Upper lobe of left lung (tissue), 6 donors: ENCODE measurements around the gene TACC2. TPM values are rescaled to one million over a fixed set of nuclear protein-coding genes. Genes with fewer than 3 reads are reported as not detected.
A peak's percentile ranks its signal among the peaks of the same experiment; 100 is the strongest.
"Not testable (repeated sequence)": the region's sequence is repeated elsewhere in the genome, so short reads cannot be mapped to it uniquely, and the experiment has no call there.

Experiments
- ATAC-seq, 2 donors: fragments of 200-7000 bp; cut with Tn5 transposase; one replicate each; pipeline ENCODE4 v1.9.1; 2022; ENCODE audit warnings: mild to moderate bottlenecking in 2 of 2, moderate library complexity in 2 of 2; ENCODE audit not compliant: low FRiP score in 2 of 2
- DNase-seq, 2 donors: peaks; one replicate each; pipeline ENCODE4 v3.0.0-alpha.2; 2019 to 2020
- H3K27ac ChIP-seq, 4 donors: fragments of 200-600 bp; sonication (generic); one replicate each; pipeline ENCODE4 v1.5.1; 2016 to 2019
- H3K27me3 ChIP-seq, 4 donors: fragments of 200-600 bp; sonication (generic); one replicate each; pipeline ENCODE4 v1.5.1; 2017 to 2019
- H3K36me3 ChIP-seq, 4 donors: fragments of 200-600 bp; sonication (generic); one replicate each; pipeline ENCODE4 v1.5.1; 2016 to 2019
- H3K4me1 ChIP-seq, 4 donors: fragments of 200-600 bp; sonication (generic); one replicate each; pipeline ENCODE4 v1.5.1; 2018 to 2019
- H3K4me3 ChIP-seq, 4 donors: fragments of 200-600 bp; sonication (generic); one replicate each; pipeline ENCODE4 v1.5.1; 2017 to 2019; ENCODE audit warnings: mild to moderate bottlenecking in 2 of 4, moderate library complexity in 1 of 4
- H3K9me3 ChIP-seq, 4 donors: fragments of 200-600 bp; sonication (generic); one replicate each; pipeline ENCODE4 v1.5.1; 2018 to 2019
- CTCF ChIP-seq, 6 experiments: fragments of 450-650 bp in 4 of 6; fragments of 200-600 bp in 2 of 6; sonication (generic) in 2 of 6; IDR thresholded peaks; one replicate each; pipeline ENCODE4 v1.5.1; 2016 to 2019; ENCODE audit warnings: antibody characterized with exemption in 6 of 6
- EP300 ChIP-seq, 4 donors: sonication (generic); formaldehyde crosslinking; IDR thresholded peaks; one replicate each; pipeline ENCODE4 v1.5.1; 2017; ENCODE audit warnings: antibody characterized with exemption in 4 of 4, control low read depth in 2 of 4
- POLR2A ChIP-seq, 4 donors: fragments of 450-650 bp; IDR thresholded peaks; one replicate each; pipeline ENCODE4 v1.5.1; 2016 to 2017; ENCODE audit warnings: antibody characterized with exemption in 4 of 4, mild to moderate bottlenecking in 2 of 4
- POLR2AphosphoS5 ChIP-seq, 2 donors: sonication (generic); formaldehyde crosslinking; IDR thresholded peaks; one replicate each; pipeline ENCODE4 v1.5.1; 2017; ENCODE audit warnings: antibody characterized with exemption in 2 of 2
- whole genome bisulfite sequencing, 2 donors: methylation state at CpG; one replicate each; pipeline ENCODE4 v1.1.5; 2017 to 2018; 5-methylcytosine and 5-hydroxymethylcytosine counted together
- total RNA-seq, 6 donors: library from RNA; depleted of rRNA in 4 of 6; stranded (reverse); fragments of >200 nt in 4 of 6; gene quantifications; one replicate each; pipeline versions ENCODE4 v1.1.0 to v1.2.1, GENCODE V29; 2016 to 2021
- donor health status: DM: no; HTN: no; CAD: no; lungs with moderate emphysema.
- donor health status: DM: no; HTN: yes; CAD: no; lungs with severe emphysema.

The TACC2 gene
- total RNA-seq, 6 donors from 2014 or later = 158 to 701 (median 386) TPM

DNA sequence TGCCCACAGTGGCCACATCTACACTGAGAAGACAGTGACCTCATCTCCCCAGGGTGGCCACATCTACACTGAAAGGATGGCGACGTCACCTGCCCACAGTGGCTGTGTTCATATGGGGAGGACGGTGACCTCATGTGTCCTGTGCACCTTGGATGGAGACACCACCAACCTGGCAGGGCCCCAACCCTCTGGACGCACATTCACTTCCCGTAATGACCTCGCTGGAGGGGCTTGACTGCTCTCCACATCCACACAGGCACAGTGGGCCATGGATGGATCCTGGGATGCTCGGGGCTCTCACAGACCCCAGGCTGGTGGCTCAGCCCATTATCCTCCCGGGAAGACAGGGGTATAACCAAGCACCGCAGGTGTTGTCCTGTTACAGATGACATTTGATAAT is 212.4 kb downstream of the TACC2 start:
- Histone ChIP-seq H3K36me3 (peaks cover 7 to 58% (median 17%) of the 10 kb centered on the region in 4 donors), H3K4me3 (no peak overlapping the region), H3K27ac (no peak overlapping the region), H3K27me3 (no peaks in the 10 kb centered on the region), H3K4me1 (peaks cover 0 to 7% (median 0%) of the 10 kb centered on the region in 4 donors), H3K9me3 (no peaks in the 10 kb centered on the region)
- no peak for ATAC-seq
- TF ChIP-seq POLR2AphosphoS5 (IDR thresholded peaks at IDR 0.05) (no peak), EP300 (IDR thresholded peaks at IDR 0.05) (no peak), CTCF (IDR thresholded peaks at IDR 0.05) (no peak), POLR2A (IDR thresholded peaks at IDR 0.05) (no peak)
- WGBS, 2 donors = 92 to 95% methylated on average over 6 to 8 of the region's 9 CpGs
- DNase-seq = no peak

DNA sequence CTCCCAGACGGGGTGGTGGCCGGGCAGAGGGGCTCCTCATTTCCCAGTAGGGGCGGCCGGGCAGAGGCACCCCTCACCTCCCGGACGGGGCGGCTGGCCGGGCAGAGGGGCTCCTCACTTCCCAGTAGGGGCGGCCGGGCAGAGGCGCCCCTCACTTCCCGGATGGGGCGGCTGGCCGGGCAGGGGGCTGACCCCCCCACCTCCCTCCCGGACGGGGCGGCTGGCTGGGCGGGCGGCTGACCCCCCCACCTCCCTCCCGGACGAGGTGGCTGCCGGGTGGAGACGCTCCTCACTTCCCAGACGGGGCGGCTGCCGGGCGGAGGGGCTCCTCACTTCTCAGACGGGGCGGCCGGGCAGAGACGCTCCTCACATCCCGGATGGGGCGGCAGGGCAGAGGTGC is 214.2 kb downstream of the TACC2 start:
- H3K4me1 ChIP-seq, H3K27ac ChIP-seq, H3K9me3 ChIP-seq, H3K4me3 ChIP-seq, ATAC-seq, H3K27me3 ChIP-seq: not testable (repeated sequence)
- peak in 1 of 2 donors; percentile 61 for DNase-seq
- WGBS, 2 donors = 90 to 97% methylated on average over 10 to 16 of the region's 33 CpGs
- H3K36me3 ChIP-seq = peaks cover 6 to 51% (median 8%) of the 10 kb centered on the region in 4 donors

GRCh38 chr10:122204691-122205489 is 215.9 kb downstream of the TACC2 start:
- WGBS, 2 donors = 85% methylated on average over 13 to 15 of the region's 15 CpGs
- H3K4me3 ChIP-seq = no peak overlapping the region

GRCh38 chr10:122206471-122207065 is 217.6 kb downstream of the TACC2 start:
- H3K9me3 ChIP-seq = no peaks in the 10 kb centered on the region
- DNase-seq (no peak), ATAC-seq (no peak)
- TF ChIP-seq POLR2AphosphoS5 (IDR thresholded peaks at IDR 0.05) (no peak), EP300 (IDR thresholded peaks at IDR 0.05) (no peak), CTCF (IDR thresholded peaks at IDR 0.05) (no peak), POLR2A (IDR thresholded peaks at IDR 0.05) (no peak)
- WGBS, 2 donors = 86 to 87% methylated on average over 4 to 6 of the region's 6 CpGs
- H3K4me3 ChIP-seq = no peak overlapping the region
- H3K27ac ChIP-seq = no peak overlapping the region
- H3K4me1 ChIP-seq = peaks cover 0 to 5% (median 2%) of the 10 kb centered on the region in 4 donors
- no peaks in the 10 kb centered on the region for H3K27me3 ChIP-seq
- peaks cover 5 to 42% (median 19%) of the 10 kb centered on the region in 4 donors for H3K36me3 ChIP-seq

More at GRCh38 chr10:122204691-122205489, 215.9 kb downstream of the TACC2 start:
- Histone ChIP-seq H3K4me1 (peaks cover 0 to 9% (median 2%) of the 10 kb centered on the region in 4 donors), H3K27ac (no peak overlapping the region), H3K9me3 (no peaks in the 10 kb centered on the region), H3K27me3 (no peaks in the 10 kb centered on the region), H3K36me3 (peaks cover 6 to 41% (median 10%) of the 10 kb centered on the region in 4 donors)
- ATAC-seq (no peak), DNase-seq (no peak)
- TF ChIP-seq POLR2A (IDR thresholded peaks at IDR 0.05) (no peak), POLR2AphosphoS5 (IDR thresholded peaks at IDR 0.05) (no peak), EP300 (IDR thresholded peaks at IDR 0.05) (no peak), CTCF (IDR thresholded peaks at IDR 0.05) (no peak)

GRCh38 chr10:122207163-122207562 is 218.2 kb downstream of the TACC2 start:
- H3K27ac ChIP-seq = no peak overlapping the region
- DNase-seq = no peak
- TF ChIP-seq CTCF (IDR thresholded peaks at IDR 0.05) (no peak), POLR2AphosphoS5 (IDR thresholded peaks at IDR 0.05) (no peak), EP300 (IDR thresholded peaks at IDR 0.05) (no peak), POLR2A (IDR thresholded peaks at IDR 0.05) (no peak)
- peaks cover 0 to 4% (median 1%) of the 10 kb centered on the region in 4 donors for H3K4me1 ChIP-seq
- peaks cover 10 to 47% (median 23%) of the 10 kb centered on the region in 4 donors for H3K36me3 ChIP-seq
- WGBS, 2 donors = 85 to 97% methylated on average over 6 of the region's 6 CpGs
- H3K9me3 ChIP-seq = no peaks in the 10 kb centered on the region
- no peaks in the 10 kb centered on the region for H3K27me3 ChIP-seq
- ATAC-seq = no peak
- H3K4me3 ChIP-seq = no peak overlapping the region
